Neural progenitor cell (in vitro differentiated cells): ENCODE results near the gene BMP8B. TPM values are rescaled to one million over a fixed set of nuclear protein-coding genes. Genes with fewer than 3 reads are reported as not detected.
"Not testable (repeated sequence)": the region's sequence is repeated elsewhere in the genome, so short reads cannot be mapped to it uniquely, and the experiment has no call there.

Experiments
- DNase-seq: peaks from one replicate; pipeline ENCODE4 v3.0.0-alpha.2; 2016; ENCODE audit warnings: low spot score
- H2AFZ ChIP-seq: fragments of 200-600 bp; sonication (generic); replicated peaks from 2 replicates; pipeline ENCODE4 v1.6.1; 2016; ENCODE audit warnings: antibody characterized with exemption
- H3F3A ChIP-seq: fragments of 200-600 bp; sonication (generic); 2 replicates; pipeline ENCODE4 v1.6.1; 2016; ENCODE audit warnings: antibody characterized with exemption, low read depth
- H3K27ac ChIP-seq: fragments of 200-600 bp; sonication (generic); 2 replicates; pipeline ENCODE4 v1.5.1; 2016; ENCODE audit warnings: mild to moderate bottlenecking
- H3K27me3 ChIP-seq: fragments of 200-600 bp; sonication (generic); 2 replicates; pipeline ENCODE4 v1.6.1; 2016; ENCODE audit warnings: mild to moderate bottlenecking, moderate library complexity
- H3K36me3 ChIP-seq: fragments of 200-600 bp; sonication (generic); 2 replicates; pipeline ENCODE4 v1.5.1; 2016
- H3K4me1 ChIP-seq: fragments of 200-600 bp; sonication (generic); 2 replicates; pipeline ENCODE4 v1.6.1; 2016; ENCODE audit warnings: mixed run types
- H3K4me2 ChIP-seq: fragments of 200-600 bp; sonication (generic); 2 replicates; pipeline ENCODE4 v1.6.1; 2016
- H3K4me3 ChIP-seq: fragments of 200-600 bp; sonication (generic); 2 replicates; pipeline ENCODE4 v1.5.1; 2016
- H3K79me2 ChIP-seq: fragments of 200-600 bp; sonication (generic); 2 replicates; pipeline ENCODE4 v1.6.1; 2016; ENCODE audit warnings: low read depth
- H3K9ac ChIP-seq: fragments of 200-600 bp; sonication (generic); 2 replicates; pipeline ENCODE4 v1.6.1; 2016
- H3K9me3 ChIP-seq: fragments of 200-600 bp; sonication (generic); 2 replicates; pipeline ENCODE4 v1.5.1; 2016; ENCODE audit warnings: low read depth
- H4K20me1 ChIP-seq: fragments of 200-600 bp; sonication (generic); 2 replicates; pipeline ENCODE4 v1.6.1; 2016; ENCODE audit warnings: low read depth
- H3K27ac Mint-ChIP-seq: 3 replicates; pipeline ENCODE4 v1.8.0; 2021; ENCODE audit warnings: mixed read lengths
- H3K27me3 Mint-ChIP-seq: 2 replicates; pipeline ENCODE4 v1.8.0; 2022; ENCODE audit warnings: low read depth, mild to moderate bottlenecking, inconsistent platforms, moderate library complexity, mixed read lengths; ENCODE audit not compliant: insufficient read depth
- H3K36me3 Mint-ChIP-seq: 3 replicates; pipeline ENCODE4 v1.8.0; 2021; ENCODE audit warnings: mixed read lengths
- H3K4me1 Mint-ChIP-seq: 3 replicates; pipeline ENCODE4 v1.8.0; 2021; ENCODE audit warnings: mixed read lengths
- H3K4me3 Mint-ChIP-seq: 3 replicates; pipeline ENCODE4 v1.8.0; 2021; ENCODE audit warnings: mild to moderate bottlenecking, moderate library complexity, mixed read lengths
- H3K9me3 Mint-ChIP-seq: 3 replicates; pipeline ENCODE4 v1.8.0; 2020; ENCODE audit warnings: mixed read lengths
- CTCF ChIP-seq: fragments of 200-600 bp; sonication (generic); IDR thresholded peaks from 2 replicates; pipeline ENCODE4 v1.5.1; 2017; ENCODE audit warnings: antibody characterized with exemption, mild to moderate bottlenecking
- EZH2 ChIP-seq: fragments of 200-600 bp; sonication (generic); IDR thresholded peaks from 2 replicates; pipeline ENCODE4 v1.6.1; 2017; ENCODE audit warnings: antibody characterized with exemption, mild to moderate bottlenecking, moderate library complexity
- EZH2phosphoT487 ChIP-seq: fragments of 200-600 bp; sonication (generic); IDR thresholded peaks from 2 replicates; pipeline ENCODE4 v1.6.1; 2017; ENCODE audit warnings: antibody characterized with exemption
- total RNA-seq: library from RNA; depleted of rRNA; stranded (reverse); fragments of >200 nt; gene quantifications from 2 replicates; pipeline ENCODE4 v1.2.3, GENCODE V29; 2015; ENCODE audit warnings: low replicate concordance

Gene BMP8B
- total RNA-seq, 1 donor from 2014 or later = 0.24 TPM

- H2AFZ ChIP-seq = no peak overlapping the region
- H3K4me1 Mint-ChIP-seq = peaks cover 7% of the 10 kb centered on the region
- H4K20me1 ChIP-seq = no peaks in the 10 kb centered on the region
- no peak overlapping the region for H3K4me3 Mint-ChIP-seq
- H3K4me1 ChIP-seq = no peaks in the 10 kb centered on the region
- H3K27ac Mint-ChIP-seq = no peak overlapping the region
- H3K79me2 ChIP-seq = no peaks in the 10 kb centered on the region
- no peak overlapping the region for H3K4me2 ChIP-seq
- H3K9me3 Mint-ChIP-seq = no peaks in the 10 kb centered on the region
- no peak overlapping the region for H3K4me3 ChIP-seq
- no peak for DNase-seq
- H3K27me3 Mint-ChIP-seq = peaks cover 12% of the 10 kb centered on the region
- H3K9ac ChIP-seq = no peak overlapping the region
- no peaks in the 10 kb centered on the region for H3K36me3 ChIP-seq
- no peak overlapping the region for H3K27ac ChIP-seq
- H3F3A ChIP-seq = no peaks in the 10 kb centered on the region
- peaks cover 43% of the 10 kb centered on the region for H3K27me3 ChIP-seq
- TF ChIP-seq CTCF (no peak), EZH2 (no peak), EZH2phosphoT487 (no peak)
- no peaks in the 10 kb centered on the region for H3K36me3 Mint-ChIP-seq
- H3K9me3 ChIP-seq = no peaks in the 10 kb centered on the region
Observed at GRCh38 chr1:39779821-39780220, 8.8 kb downstream of the BMP8B start.

- H3K27ac Mint-ChIP-seq = no peak overlapping the region
- peaks cover 7% of the 10 kb centered on the region for H3K4me1 Mint-ChIP-seq
- no peaks in the 10 kb centered on the region for H3K36me3 ChIP-seq
- no peak overlapping the region for H3K4me3 Mint-ChIP-seq
- H3K27me3 ChIP-seq = peaks cover 43% of the 10 kb centered on the region
- TF ChIP-seq EZH2 = no peak
- TF ChIP-seq EZH2phosphoT487 = no peak
- TF ChIP-seq CTCF = no peak
- H3K4me3 ChIP-seq = no peak overlapping the region
- no peaks in the 10 kb centered on the region for H3K4me1 ChIP-seq
- H3K9me3 Mint-ChIP-seq = no peaks in the 10 kb centered on the region
- no peaks in the 10 kb centered on the region for H3K9me3 ChIP-seq
- peaks cover 12% of the 10 kb centered on the region for H3K27me3 Mint-ChIP-seq
- H3K9ac ChIP-seq = no peak overlapping the region
- no peaks in the 10 kb centered on the region for H3F3A ChIP-seq
- DNase-seq = no peak
- no peak overlapping the region for H3K4me2 ChIP-seq
- H3K79me2 ChIP-seq = no peaks in the 10 kb centered on the region
- no peaks in the 10 kb centered on the region for H3K36me3 Mint-ChIP-seq
- H3K27ac ChIP-seq = no peak overlapping the region
- H2AFZ ChIP-seq = no peak overlapping the region
- no peaks in the 10 kb centered on the region for H4K20me1 ChIP-seq
Observed at GRCh38 chr1:39779137-39779536, 9.5 kb downstream of the BMP8B start.

- H3K4me3 Mint-ChIP-seq, H2AFZ ChIP-seq, H3K9me3 Mint-ChIP-seq, H3K4me1 ChIP-seq, H3F3A ChIP-seq, H4K20me1 ChIP-seq, H3K9me3 ChIP-seq, H3K4me3 ChIP-seq, H3K27ac ChIP-seq, H3K9ac ChIP-seq, H3K36me3 ChIP-seq, H3K27me3 Mint-ChIP-seq, H3K4me1 Mint-ChIP-seq, DNase-seq, H3K27ac Mint-ChIP-seq, H3K79me2 ChIP-seq, H3K36me3 Mint-ChIP-seq, H3K4me2 ChIP-seq: not testable (repeated sequence)
- H3K27me3 ChIP-seq = peaks cover 38% of the 10 kb centered on the region
Observed at GRCh38 chr1:39778463-39779099, 10.1 kb downstream of the BMP8B start.

GRCh38 chr1:39777896-39778295 is 10.8 kb downstream of the BMP8B start:
- H3K4me1 Mint-ChIP-seq, H3K4me3 Mint-ChIP-seq, H3K27ac ChIP-seq, H3K9ac ChIP-seq, H3K27me3 Mint-ChIP-seq, H2AFZ ChIP-seq, H3K9me3 Mint-ChIP-seq, H3K4me2 ChIP-seq, H3F3A ChIP-seq, DNase-seq, H4K20me1 ChIP-seq, H3K36me3 Mint-ChIP-seq, H3K4me3 ChIP-seq, H3K79me2 ChIP-seq, H3K27ac Mint-ChIP-seq, H3K4me1 ChIP-seq, H3K36me3 ChIP-seq, H3K9me3 ChIP-seq: not testable (repeated sequence)
- peaks cover 31% of the 10 kb centered on the region for H3K27me3 ChIP-seq
